H1 (cell line): ENCODE data around the gene RAPGEF1. TPM values are rescaled to one million over a fixed set of nuclear protein-coding genes. Genes with fewer than 3 reads are reported as not detected.

ENCODE experiments used
- CTCF ChIA-PET: fragments of 300-600 bp; sonication (Branson Sonifier 250); formaldehyde crosslinking; loops from one replicate; lab custom pipeline; 2021; ENCODE audit not compliant: partially characterized antibody; lab: Charles Lee
- POLR2A ChIA-PET: fragments of 300-600 bp; sonication (Branson Sonifier 250); formaldehyde crosslinking; loops from one replicate; lab custom pipeline; 2021; ENCODE audit warnings: inconsistent platforms; ENCODE audit not compliant: partially characterized antibody; lab: Charles Lee
- DNase-seq, 2 experiments: peaks; one replicate each; pipeline versions ENCODE4 v3.0.0 to v3.0.0-alpha.2; 2010 to 2022; ENCODE audit warnings: low spot score in 2 of 2, low read depth in 1 of 2, mixed read lengths in 1 of 2
- FAIRE-seq: peaks from 2 replicates; lab custom pipeline; 2011; peaks lifted over from hg19 to GRCh38; lab: Jason Lieb, UNC
- H2AFZ ChIP-seq: 2 replicates; pipeline ENCODE4 v1.8.1; 2012; ENCODE audit warnings: low read length, inconsistent platforms
- H2AK5ac ChIP-seq: 2 replicates; pipeline ENCODE4 v1.6.1; 2013; ENCODE audit warnings: low read depth, low read length
- H2BK120ac ChIP-seq: replicated peaks from 2 replicates; pipeline ENCODE3; 2013; ENCODE audit warnings: low read depth, low read length, inconsistent platforms
- H2BK12ac ChIP-seq: 2 replicates; pipeline ENCODE4 v1.6.1; 2013; ENCODE audit warnings: low read depth, low read length
- H2BK15ac ChIP-seq: 2 replicates; pipeline ENCODE4 v1.6.1; 2013; ENCODE audit warnings: low read length
- H2BK20ac ChIP-seq: 2 replicates; pipeline ENCODE4 v1.6.1; 2013; ENCODE audit warnings: low read length
- H2BK5ac ChIP-seq: 2 replicates; pipeline ENCODE4 v1.6.1; 2013; ENCODE audit warnings: low read depth, low read length
- H3K14ac ChIP-seq: 2 replicates; pipeline ENCODE4 v1.6.1; 2013; ENCODE audit warnings: inconsistent platforms; ENCODE audit not compliant: insufficient read length
- H3K18ac ChIP-seq: 2 replicates; pipeline ENCODE4 v1.6.1; 2013; ENCODE audit warnings: low read length; ENCODE audit errors: extremely low read depth
- H3K23ac ChIP-seq: 2 replicates; pipeline ENCODE4 v1.6.1; 2013; ENCODE audit warnings: inconsistent platforms; ENCODE audit not compliant: insufficient read length
- H3K23me2 ChIP-seq: 2 replicates; pipeline ENCODE4 v1.6.1; 2013; ENCODE audit warnings: low read depth, low read length
- H3K27ac ChIP-seq: 2 replicates; pipeline ENCODE4 v1.6.1; 2011; ENCODE audit warnings: low read depth, low read length, inconsistent platforms
- H3K27me3 ChIP-seq, 4 experiments: replicated peaks in 1 of 4; 1 replicate in 1 of 4; 2 replicates in 3 of 4; pipeline versions ENCODE4 v1.6.1 to v1.8.1; 2011 to 2013; ENCODE audit warnings: low read length in 3 of 4, mild to moderate bottlenecking in 3 of 4, inconsistent platforms in 2 of 4, mixed read lengths in 2 of 4, moderate library complexity in 1 of 4; ENCODE audit not compliant: control insufficient read depth in 3 of 4, insufficient read depth in 3 of 4; ENCODE audit errors: extremely low read depth in 1 of 4
- H3K36me3 ChIP-seq, 4 experiments: 2 replicates each; pipeline versions ENCODE4 v1.6.1 to v1.8.1; 2011 to 2013; ENCODE audit warnings: mild to moderate bottlenecking in 4 of 4, low read length in 3 of 4, moderate library complexity in 2 of 4, control low read depth in 1 of 4, inconsistent platforms in 1 of 4; ENCODE audit not compliant: insufficient read depth in 4 of 4, control insufficient read depth in 2 of 4
- H3K4ac ChIP-seq: replicated peaks from 2 replicates; pipeline ENCODE3; 2013; ENCODE audit warnings: low read length, low read depth, mixed read lengths, inconsistent platforms; ENCODE audit not compliant: insufficient read length
- H3K4me1 ChIP-seq, 4 experiments: replicated peaks in 1 of 4; 1 replicate in 1 of 4; 2 replicates in 3 of 4; pipeline versions ENCODE4 v1.6.1 to v1.8.1; 2011 to 2013; ENCODE audit warnings: low read length in 3 of 4, inconsistent platforms in 2 of 4, mixed read lengths in 1 of 4; ENCODE audit not compliant: insufficient read depth in 4 of 4, control insufficient read depth in 3 of 4
- H3K4me2 ChIP-seq, 2 experiments: 2 replicates each; pipeline versions ENCODE4 v1.6.1 to v1.8.1; 2011 to 2013; ENCODE audit warnings: low read depth in 2 of 2, low read length in 2 of 2, control low read depth in 1 of 2, inconsistent platforms in 1 of 2, mild to moderate bottlenecking in 1 of 2; ENCODE audit not compliant: insufficient read depth in 1 of 2
- H3K4me3 ChIP-seq, 4 experiments: fragments of 200-600, 300-600 bp in 1 of 4; sonication (generic), shearing (Covaris generic), sonication (Bioruptor Twin) in 1 of 4; 2 replicates each; pipeline versions ENCODE4 v1.5.1 to v1.8.1; 2011 to 2016; ENCODE audit warnings: low read length in 4 of 4, low read depth in 3 of 4, control low read depth in 2 of 4, inconsistent platforms in 2 of 4, mild to moderate bottlenecking in 2 of 4, mixed read lengths in 1 of 4, moderate library complexity in 1 of 4; ENCODE audit not compliant: insufficient read depth in 2 of 4; ENCODE audit errors: extremely low read depth in 1 of 4
- H3K56ac ChIP-seq: replicated peaks from 2 replicates; pipeline ENCODE3; 2013; ENCODE audit warnings: low read depth, mild to moderate bottlenecking, mixed read lengths, low read length, inconsistent platforms; ENCODE audit not compliant: insufficient read length
- H3K79me1 ChIP-seq: 2 replicates; pipeline ENCODE4 v1.6.1; 2013; ENCODE audit warnings: low read depth, low read length, control low read depth
- H3K79me2 ChIP-seq, 2 experiments: 2 replicates each; pipeline versions ENCODE4 v1.6.1 to v1.8.1; 2012 to 2013; ENCODE audit warnings: low read length in 2 of 2, mild to moderate bottlenecking in 2 of 2, inconsistent platforms in 1 of 2; ENCODE audit not compliant: insufficient read depth in 2 of 2, control insufficient read depth in 1 of 2
- H3K9ac ChIP-seq, 4 experiments: replicated peaks in 1 of 4; 1 replicate in 1 of 4; 2 replicates in 3 of 4; pipeline versions ENCODE4 v1.6.1 to v1.8.1; 2011 to 2013; ENCODE audit warnings: low read depth in 3 of 4, low read length in 3 of 4, control low read depth in 2 of 4, mild to moderate bottlenecking in 2 of 4, moderate library complexity in 2 of 4, inconsistent platforms in 1 of 4; ENCODE audit errors: extremely low read depth in 1 of 4
- H3K9me3 ChIP-seq, 2 experiments: 2 replicates each; pipeline versions ENCODE4 v1.6.1 to v1.8.1; 2012 to 2013; ENCODE audit warnings: mild to moderate bottlenecking in 2 of 2, moderate library complexity in 2 of 2, control low read depth in 1 of 2, inconsistent platforms in 1 of 2, low read depth in 1 of 2, low read length in 1 of 2, mixed read lengths in 1 of 2; ENCODE audit not compliant: insufficient read depth in 2 of 2
- H4K20me1 ChIP-seq, 2 experiments: replicated peaks in 1 of 2; 2 replicates each; pipeline versions ENCODE3 to v1.8.1; 2011 to 2013; ENCODE audit warnings: inconsistent platforms in 2 of 2, low read length in 2 of 2, mild to moderate bottlenecking in 1 of 2; ENCODE audit not compliant: insufficient read depth in 2 of 2, control insufficient read depth in 1 of 2
- H4K5ac ChIP-seq: 2 replicates; pipeline ENCODE4 v1.6.1; 2013; ENCODE audit warnings: low read length, low read depth, mixed read lengths, inconsistent platforms; ENCODE audit not compliant: insufficient read length
- H4K8ac ChIP-seq: 2 replicates; pipeline ENCODE4 v1.8.0; 2013; ENCODE audit warnings: mild to moderate bottlenecking, moderate library complexity, low read length, inconsistent platforms; ENCODE audit not compliant: insufficient read depth; ENCODE audit errors: extremely low read depth
- H4K91ac ChIP-seq: replicated peaks from 2 replicates; pipeline ENCODE3; 2013; ENCODE audit warnings: low read length, mixed read lengths, inconsistent platforms; ENCODE audit not compliant: insufficient read length
- CEBPB ChIP-seq: IDR thresholded peaks from 2 replicates; pipeline ENCODE4 v1.6.1; 2012; ENCODE audit warnings: low read depth, low read length
- CREB1 ChIP-seq: IDR thresholded peaks from 2 replicates; pipeline ENCODE4 v1.6.1; 2012; ENCODE audit warnings: inconsistent platforms
- EGR1 ChIP-seq: IDR thresholded peaks from 2 replicates; pipeline ENCODE4 v1.6.1; 2011; ENCODE audit warnings: low read depth, low read length, borderline replicate concordance
- EZH2 ChIP-seq: fragments of 200-600 bp; sonication (generic); IDR thresholded peaks from 2 replicates; pipeline ENCODE4 v1.7.1; 2012; ENCODE audit warnings: low read depth, mild to moderate bottlenecking, moderate library complexity, low read length, inconsistent platforms; ENCODE audit not compliant: severe bottlenecking
- POLR2AphosphoS5 ChIP-seq: IDR thresholded peaks from 2 replicates; pipeline ENCODE4 v1.6.1; 2011; ENCODE audit warnings: low read depth, low read length
- RAD21 ChIP-seq, 2 experiments: IDR thresholded peaks in 1 of 2; conservative IDR thresholded peaks in 1 of 2; 2 replicates each; pipeline ENCODE4 v1.6.1; 2011; ENCODE audit warnings: low read depth in 2 of 2, low read length in 2 of 2, improper control_type of control experiment in 1 of 2, inconsistent platforms in 1 of 2, mild to moderate bottlenecking in 1 of 2, moderate library complexity in 1 of 2
- RFX5 ChIP-seq: IDR thresholded peaks from 2 replicates; pipeline ENCODE4 v1.6.1; 2011; ENCODE audit warnings: low read depth, low read length, improper control_type of control experiment, borderline replicate concordance
- SIN3A ChIP-seq, 2 experiments: IDR thresholded peaks in 1 of 2; conservative IDR thresholded peaks in 1 of 2; 2 replicates each; pipeline ENCODE4 v1.6.1; 2011 to 2012; ENCODE audit warnings: low read length in 2 of 2, improper control_type of control experiment in 1 of 2, low read depth in 1 of 2, mild to moderate bottlenecking in 1 of 2
- TEAD4 ChIP-seq: IDR thresholded peaks from 2 replicates; pipeline ENCODE4 v1.6.1; 2012; ENCODE audit warnings: low read depth, low read length, inconsistent platforms, mixed read lengths
- WGBS, 2 experiments: shearing (Covaris generic) in 1 of 2; methylation state at CpG; one replicate each; pipeline versions ENCODE4 v1.1.6 to v1.1.7; 2013 to 2015; ENCODE audit warnings: low lambda C conversion rate in 2 of 2, mixed read lengths in 2 of 2, inconsistent platforms in 1 of 2, low coverage in 1 of 2, missing lambda C conversion rate in 1 of 2; ENCODE audit not compliant: insufficient replicate concordance in 2 of 2, insufficient coverage in 1 of 2, insufficient read length in 1 of 2; ENCODE audit errors: extremely low coverage in 1 of 2, missing lambda C conversion rate in 1 of 2; 5-methylcytosine and 5-hydroxymethylcytosine counted together
- polyA plus RNA-seq, 7 experiments: library from polyadenylated mRNA; depleted of rRNA in 3 of 7; stranded (reverse) in 5 of 7; unstranded in 2 of 7; fragments of >200 nt in 5 of 7; fragments of 200-250 nt in 2 of 7; gene quantifications; 1 replicate in 5 of 7; 2 replicates in 1 of 7; 4 replicates in 1 of 7; pipeline versions ENCODE4 v1.2.1 to v1.2.3, GENCODE V29; 2011 to 2013; ENCODE audit warnings: missing spikeins in 2 of 7, mixed read lengths in 2 of 7
- total RNA-seq: library from RNA; stranded (reverse); fragmentation: NEBNext Ultra II Directional; extraction: Animal tissue kit (Norgen Biotek cat#: 25700); gene quantifications from 2 replicates; pipeline ENCODE4 v1.2.1, GENCODE V29; 2021

Gene RAPGEF1
- total and polyA plus RNA-seq, 2 of the 8 experiments (the other 6 are each of a cell fraction or from before 2014, with no cell fraction given), result 29.7 to 78.9 TPM

DNA sequence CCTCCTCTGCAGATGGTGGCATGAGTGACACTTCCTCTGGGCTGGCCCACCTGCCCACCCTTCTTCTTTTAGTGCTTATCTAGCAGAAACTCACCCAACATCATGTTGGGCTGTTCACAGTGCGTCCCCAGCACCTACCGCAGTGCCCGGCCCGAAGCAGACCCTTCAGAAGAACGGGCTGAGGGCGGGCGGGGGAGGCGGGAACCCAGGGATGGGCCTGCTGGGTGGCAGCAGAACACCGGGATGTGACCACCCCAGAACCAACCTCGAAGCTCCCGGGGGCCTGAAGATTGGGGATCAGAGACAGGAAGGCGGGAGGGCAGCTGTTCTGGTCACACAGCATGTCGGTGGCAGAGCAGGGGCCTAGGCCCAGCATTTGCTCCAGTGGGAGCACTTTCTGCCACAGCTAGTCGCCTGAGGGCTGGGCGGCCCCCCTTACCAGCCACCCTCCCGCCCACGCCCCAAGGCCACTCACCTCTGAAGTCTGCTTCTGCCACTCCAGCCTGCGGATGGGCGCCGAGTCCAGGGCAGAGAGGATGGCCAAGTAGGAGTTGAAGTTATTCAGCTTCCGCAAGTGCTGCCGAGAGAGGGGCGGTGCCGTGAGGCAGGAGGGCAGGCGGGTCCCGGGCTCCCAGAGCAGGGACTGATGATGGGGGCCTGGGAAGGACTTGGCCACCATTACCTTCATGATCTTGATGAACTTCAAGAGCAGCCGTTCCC is 155.9 kb downstream of the RAPGEF1 start:
- Histone ChIP-seq H3K4me3 (no peak overlapping the region), H2BK12ac (no peak overlapping the region), H2BK5ac (no peak overlapping the region), H2BK15ac (no peak overlapping the region), H3K9me3 (no peaks in the 10 kb centered on the region), H4K91ac (no peak overlapping the region), H3K14ac (no peak overlapping the region), H3K79me1 (no peaks in the 10 kb centered on the region), H3K27me3 (no peaks in the 10 kb centered on the region), H3K23ac (no peak overlapping the region), H4K8ac (no peak overlapping the region), H3K27ac (no peak overlapping the region), H3K79me2 (no peaks in the 10 kb centered on the region), H2BK120ac (no peak overlapping the region), H4K20me1 (peaks cover 0 to 3% of the 10 kb centered on the region in 2 experiments), H2AK5ac (no peak overlapping the region), H4K5ac (no peak overlapping the region), H3K4ac (no peak overlapping the region), H2BK20ac (no peak overlapping the region), H3K4me1 (no peaks in the 10 kb centered on the region), H3K23me2 (no peaks in the 10 kb centered on the region), H3K36me3 (peaks cover 2 to 10% (median 4%) of the 10 kb centered on the region in 4 experiments; a peak in 6 of 8 replicates), H3K9ac (no peak overlapping the region), H2AFZ (no peak overlapping the region), H3K4me2 (no peak overlapping the region), H3K56ac (no peak overlapping the region), H3K18ac (no peak overlapping the region)
- CTCF ChIA-PET, result interaction anchor here (1.0 kb wide), 1 partner anchor 140 kb away, joined by 3 read pairs; no protein-coding TSS in a partner anchor
- 96% methylated on average over 17 of the region's 27 CpGs; no CpG with 5 or more reads in 1 of the 2 experiments for WGBS, 2 experiments
- FAIRE-seq, result no peak
- POLR2A ChIA-PET, result no interaction called here
- no peak for DNase-seq
- TF ChIP-seq CEBPB, result no peak
- no peak for TF ChIP-seq RAD21 (IDR thresholded peaks at IDR 0.05 in 1 of 2, conservative IDR thresholded peaks at IDR 0.05 in 1 of 2; ENCODE audit: low read depth in 2 of 2, low read length in 2 of 2)
- no peak for TF ChIP-seq CREB1
- no peak for TF ChIP-seq POLR2AphosphoS5
- TF ChIP-seq SIN3A (conservative IDR thresholded peaks at IDR 0.05 in 1 of 2, IDR thresholded peaks at IDR 0.05 in 1 of 2; ENCODE audit: low read depth in 1 of 2, low read length in 2 of 2), result no peak
- TF ChIP-seq EZH2, result no peak
- no peak for TF ChIP-seq TEAD4
- no peak for TF ChIP-seq EGR1
- TF ChIP-seq RFX5, result no peak
